Activated T-helper 1 cell treated with Interleukin-2 at 50 U/mL for 16 hours (primary cell): ENCODE measurements around the gene SRRT.
"Not testable (repeated sequence)": the region's sequence is repeated elsewhere in the genome, so short reads cannot be mapped to it uniquely, and the experiment has no call there.

Experiments used
- DNase-seq: peaks from one replicate; pipeline ENCODE4 v3.0.0-alpha.2; 2020; ENCODE audit warnings: low read depth

SRRT gene

GRCh38 chr7:100874577-100875355, at the start of gene SRRT:
Gene SRRT, plus strand, starts transcription at chr7:100875103. Its CDS starts 488 bp downstream, at chr7:100875591.
- peak; percentile 97 for DNase-seq

- DNase-seq: no peak
Measured at GRCh38 chr7:100825215-100825671, 49.7 kb upstream of the SRRT start.

- no peak for DNase-seq
Measured at GRCh38 chr7:100825751-100826513, 49.0 kb upstream of the SRRT start.

GRCh38 chr7:100826514-100827329, 48.2 kb upstream of the SRRT start:
- no peak for DNase-seq

GRCh38 chr7:100827330-100828226, 47.3 kb upstream of the SRRT start, which contains the start of gene EPHB4:
Gene EPHB4, minus strand, starts transcription at chr7:100827523. Its CDS starts 493 bp downstream, at chr7:100827030.
- no peak for DNase-seq

GRCh38 chr7:100829150-100829716, 45.7 kb upstream of the SRRT start:
- no peak for DNase-seq

- no peak for DNase-seq
Measured at GRCh38 chr7:100830396-100830795, 44.5 kb upstream of the SRRT start.

GRCh38 chr7:100832281-100832633, 42.6 kb upstream of the SRRT start:
- no peak for DNase-seq

GRCh38 chr7:100835903-100836811, 38.7 kb upstream of the SRRT start:
- no peak for DNase-seq

- no peak for DNase-seq
Measured at GRCh38 chr7:100836812-100837098, 38.1 kb upstream of the SRRT start.

GRCh38 chr7:100837099-100837836, 37.6 kb upstream of the SRRT start:
- peak; percentile 63 for DNase-seq

GRCh38 chr7:100839361-100839760, 35.5 kb upstream of the SRRT start:
- no peak for DNase-seq

- DNase-seq: no peak
Measured at GRCh38 chr7:100840470-100841100, 34.3 kb upstream of the SRRT start.

- no peak for DNase-seq
Measured at GRCh38 chr7:100847360-100847759, 27.5 kb upstream of the SRRT start.

GRCh38 chr7:100852048-100852872, 22.6 kb upstream of the SRRT start, which contains the start of gene SLC12A9:
Gene SLC12A9, plus strand, starts transcription at chr7:100852713. Its CDS starts 1,485 bp downstream, at chr7:100854198.
- DNase-seq: peak; percentile 74

- DNase-seq: no peak
Measured at GRCh38 chr7:100854146-100854895, 20.6 kb upstream of the SRRT start.

GRCh38 chr7:100854899-100855298, 20.0 kb upstream of the SRRT start:
- DNase-seq: not testable (repeated sequence)
